ENCODE results near the gene DENND4A. TPM values are rescaled to one million over a fixed set of nuclear protein-coding genes. Genes with fewer than 3 reads are reported as not detected.

The DENND4A gene
- total RNA-seq, 1 donor from 2014 or later: 21.9 TPM

GRCh38 chr15:65806397-65806796, 14.3 kb upstream of the DENND4A start:
- Histone ChIP-seq H3K27me3 (no peaks in the 10 kb centered on the region), H3K9me3 (no peaks in the 10 kb centered on the region), H3K36me3 (no peaks in the 10 kb centered on the region), H3K27ac (no peak overlapping the region), H3K4me3 (no peak overlapping the region), H3K4me1 (peaks cover 0 to 10% of the 10 kb centered on the region in 2 donors)
- no peak for DNase-seq (ENCODE audit: low spot score in 2 of 2)
- TF ChIP-seq CTCF (IDR thresholded peaks at IDR 0.05): no peak
- intact Hi-C loops (cut with DNase I): loop anchor here (2.0 kb wide), 1 partner anchor 74 kb away; no protein-coding TSS in a partner anchor

GRCh38 chr15:65805019-65805745, 13.1 kb upstream of the DENND4A start:
- Histone ChIP-seq H3K4me3 (no peak overlapping the region), H3K27me3 (no peaks in the 10 kb centered on the region), H3K36me3 (no peaks in the 10 kb centered on the region), H3K27ac (peak overlapping the region in 1 of 2 donors; percentile 10), H3K9me3 (no peaks in the 10 kb centered on the region), H3K4me1 (peaks cover 0 to 10% of the 10 kb centered on the region in 2 donors)
- no peak for TF ChIP-seq CTCF (IDR thresholded peaks at IDR 0.05)
- intact Hi-C loops (cut with DNase I): no loop called here
- no peak for DNase-seq (ENCODE audit: low spot score in 2 of 2)

GRCh38 chr15:65804252-65804931, 12.3 kb upstream of the DENND4A start:
- no peak for TF ChIP-seq CTCF (IDR thresholded peaks at IDR 0.05)
- H3K27me3 ChIP-seq: no peaks in the 10 kb centered on the region
- no peaks in the 10 kb centered on the region for H3K36me3 ChIP-seq
- peak overlapping the region in 1 of 2 donors; percentile 10 for H3K27ac ChIP-seq
- intact Hi-C loops (cut with DNase I): no loop called here
- H3K4me1 ChIP-seq: peaks cover 0 to 10% of the 10 kb centered on the region in 2 donors
- peak in 1 of 2 donors; percentile 49 for DNase-seq (ENCODE audit: low spot score in 2 of 2)
- H3K4me3 ChIP-seq: no peak overlapping the region
- no peaks in the 10 kb centered on the region for H3K9me3 ChIP-seq

- Histone ChIP-seq H3K27ac (no peak overlapping the region), H3K4me3 (no peak overlapping the region), H3K4me1 (peaks cover 0 to 10% of the 10 kb centered on the region in 2 donors), H3K9me3 (no peaks in the 10 kb centered on the region), H3K36me3 (no peaks in the 10 kb centered on the region), H3K27me3 (no peaks in the 10 kb centered on the region)
- TF ChIP-seq CTCF (IDR thresholded peaks at IDR 0.05): no peak
- intact Hi-C loops (cut with DNase I): no loop called here
- no peak for DNase-seq (ENCODE audit: low spot score in 2 of 2)
Observed at GRCh38 chr15:65801229-65801805, 9.2 kb upstream of the DENND4A start.

- DNase-seq (ENCODE audit: low spot score in 2 of 2): no peak
- H3K36me3 ChIP-seq: no peaks in the 10 kb centered on the region
- no peaks in the 10 kb centered on the region for H3K27me3 ChIP-seq
- no peak for TF ChIP-seq CTCF (IDR thresholded peaks at IDR 0.05)
- H3K4me1 ChIP-seq: peaks cover 3 to 5% of the 10 kb centered on the region in 2 donors
- no peak overlapping the region for H3K27ac ChIP-seq
- no peaks in the 10 kb centered on the region for H3K9me3 ChIP-seq
- intact Hi-C loops (cut with DNase I): no loop called here
- H3K4me3 ChIP-seq: no peak overlapping the region
Observed at GRCh38 chr15:65796610-65797078, 4.6 kb upstream of the DENND4A start.
